Adrenal gland (tissue), 5 donors: ENCODE data around the gene ERBIN.

Source experiments
- POLR2A ChIP-seq, 2 donors: fragments of 450-650 bp; IDR thresholded peaks; one replicate each; pipeline ENCODE4 v1.6.1; 2017; ENCODE audit warnings: antibody characterized with exemption in 2 of 2, mild to moderate bottlenecking in 2 of 2, moderate library complexity in 1 of 2
- TF ChIP-seq, protein P1 (sequence below), 6 experiments: fragments of 450-650 bp in 4 of 6; fragments of 200-600 bp in 2 of 6; sonication (generic) in 1 of 6; IDR thresholded peaks; 1 replicate in 5 of 6; 2 replicates in 1 of 6; pipeline versions ENCODE4 v1.5.1 to v1.8.0; 2016 to 2021; ENCODE audit warnings: antibody characterized with exemption in 6 of 6, mild to moderate bottlenecking in 2 of 6, moderate library complexity in 1 of 6
- donor health status: DM: no; HTN: no; CAD: no.

GRCh38 chr5:65986796-65987195 is 60.4 kb downstream of the ERBIN start:
- TF ChIP-seq, protein P1, sequence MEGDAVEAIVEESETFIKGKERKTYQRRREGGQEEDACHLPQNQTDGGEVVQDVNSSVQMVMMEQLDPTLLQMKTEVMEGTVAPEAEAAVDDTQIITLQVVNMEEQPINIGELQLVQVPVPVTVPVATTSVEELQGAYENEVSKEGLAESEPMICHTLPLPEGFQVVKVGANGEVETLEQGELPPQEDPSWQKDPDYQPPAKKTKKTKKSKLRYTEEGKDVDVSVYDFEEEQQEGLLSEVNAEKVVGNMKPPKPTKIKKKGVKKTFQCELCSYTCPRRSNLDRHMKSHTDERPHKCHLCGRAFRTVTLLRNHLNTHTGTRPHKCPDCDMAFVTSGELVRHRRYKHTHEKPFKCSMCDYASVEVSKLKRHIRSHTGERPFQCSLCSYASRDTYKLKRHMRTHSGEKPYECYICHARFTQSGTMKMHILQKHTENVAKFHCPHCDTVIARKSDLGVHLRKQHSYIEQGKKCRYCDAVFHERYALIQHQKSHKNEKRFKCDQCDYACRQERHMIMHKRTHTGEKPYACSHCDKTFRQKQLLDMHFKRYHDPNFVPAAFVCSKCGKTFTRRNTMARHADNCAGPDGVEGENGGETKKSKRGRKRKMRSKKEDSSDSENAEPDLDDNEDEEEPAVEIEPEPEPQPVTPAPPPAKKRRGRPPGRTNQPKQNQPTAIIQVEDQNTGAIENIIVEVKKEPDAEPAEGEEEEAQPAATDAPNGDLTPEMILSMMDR (IDR thresholded peaks at IDR 0.05), result no peak
- TF ChIP-seq POLR2A (IDR thresholded peaks at IDR 0.05), result no peak
